Measurements from ENCODE around the gene AQP6. TPM values are rescaled to one million over a fixed set of nuclear protein-coding genes. Genes with fewer than 3 reads are reported as not detected.
A peak's percentile ranks its signal among the peaks of the same experiment; 100 is the strongest.

The AQP6 gene
- total RNA-seq, 4 donors from 2014 or later: not detected

DNA sequence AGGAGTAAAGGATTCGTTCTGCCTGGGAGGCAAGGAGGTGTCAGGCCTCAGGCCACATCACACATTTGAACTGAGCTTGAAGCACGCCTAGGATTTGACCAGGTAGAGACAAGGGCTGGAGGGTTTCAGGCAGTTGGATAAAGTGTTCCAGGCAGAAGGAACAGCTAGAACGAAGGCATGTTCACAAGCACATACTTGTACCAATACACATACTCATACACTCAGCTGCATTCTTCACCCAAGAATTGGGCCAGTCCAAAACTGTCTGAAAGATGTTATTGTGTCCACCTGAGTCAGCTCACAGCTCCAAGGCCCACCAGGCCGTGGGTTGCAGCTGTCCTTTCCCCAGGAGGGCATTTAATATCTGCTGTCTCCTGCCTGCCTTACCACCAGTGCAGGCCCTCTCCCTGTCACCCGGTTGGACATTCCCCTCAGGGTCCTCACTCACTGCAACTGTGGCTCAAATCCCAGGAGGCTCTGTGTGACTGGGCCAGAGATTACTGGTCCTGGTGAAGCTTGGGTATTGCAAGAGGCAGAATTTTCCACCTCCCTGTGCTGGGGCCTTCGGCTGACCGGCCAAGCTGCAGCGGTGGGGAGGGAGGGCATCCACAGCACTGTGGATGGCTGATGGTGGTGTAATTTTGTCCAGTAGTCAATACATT is 35.0 kb upstream of the AQP6 start:
- Histone ChIP-seq H3K36me3 (no peaks in the 10 kb centered on the region), H3K9me3 (no peaks in the 10 kb centered on the region), H3K27me3 (no peaks in the 10 kb centered on the region), H3K27ac (peak overlapping the region; percentile 19), H3K4me1 (no peaks in the 10 kb centered on the region), H3K4me3 (no peak overlapping the region)
- TF ChIP-seq EP300 (IDR thresholded peaks at IDR 0.05) (no peak), POLR2AphosphoS5 (IDR thresholded peaks at IDR 0.05) (no peak), CTCF (IDR thresholded peaks at IDR 0.05) (no peak), POLR2A (IDR thresholded peaks at IDR 0.05) (no peak)
- WGBS: 61% methylated on average over 4 of the region's 8 CpGs
- no peak for DNase-seq (ENCODE audit: low spot score in 2 of 2)

DNA sequence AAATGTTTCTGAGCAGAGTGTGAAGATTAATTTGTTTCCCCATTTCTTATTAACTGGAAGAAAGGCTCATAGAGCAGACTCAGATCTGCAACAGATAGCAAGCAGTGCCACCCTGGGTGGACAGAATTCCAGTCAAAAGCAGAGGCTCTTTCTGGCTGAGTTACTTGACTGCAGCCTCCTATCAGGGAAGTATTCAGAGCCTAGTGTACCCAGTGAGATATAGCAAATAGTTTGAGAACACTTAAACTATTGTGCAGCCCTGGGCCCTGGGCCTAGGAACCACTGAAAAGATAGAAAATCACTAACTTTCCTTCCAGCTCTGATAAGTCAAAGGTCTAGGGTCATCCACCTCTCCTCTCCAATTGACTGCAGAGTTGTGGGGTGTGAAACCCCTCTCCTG is 33.4 kb upstream of the AQP6 start:
- DNase-seq (ENCODE audit: low spot score in 2 of 2): no peak
- Histone ChIP-seq H3K27ac (no peak overlapping the region), H3K4me3 (no peak overlapping the region), H3K9me3 (no peaks in the 10 kb centered on the region), H3K36me3 (no peaks in the 10 kb centered on the region), H3K27me3 (no peaks in the 10 kb centered on the region), H3K4me1 (no peaks in the 10 kb centered on the region)
- TF ChIP-seq EP300 (IDR thresholded peaks at IDR 0.05): no peak
- TF ChIP-seq POLR2AphosphoS5 (IDR thresholded peaks at IDR 0.05): no peak
- no peak for TF ChIP-seq CTCF (IDR thresholded peaks at IDR 0.05)
- TF ChIP-seq POLR2A (IDR thresholded peaks at IDR 0.05): no peak

DNA sequence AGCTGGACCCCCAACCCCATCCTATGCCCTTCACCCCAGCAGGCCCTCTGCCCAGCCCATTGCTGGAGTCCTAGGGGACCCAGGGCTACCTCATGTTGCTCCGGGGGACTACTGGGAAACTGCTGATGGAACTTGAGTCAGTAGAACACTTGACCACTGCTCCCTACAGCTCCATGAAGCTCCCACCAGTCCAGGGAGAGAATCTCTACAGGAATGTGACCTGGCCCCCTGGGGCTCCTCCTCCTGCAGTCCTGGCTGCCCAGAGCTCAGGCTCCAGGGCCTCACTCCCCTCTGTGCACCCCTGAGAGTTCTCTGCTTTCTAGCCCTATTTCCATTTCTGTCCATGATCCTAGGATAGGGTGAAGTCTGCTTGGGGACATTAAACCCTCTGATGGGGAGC is 33.0 kb upstream of the AQP6 start:
- no peak overlapping the region for H3K27ac ChIP-seq
- no peaks in the 10 kb centered on the region for H3K36me3 ChIP-seq
- H3K4me1 ChIP-seq: no peaks in the 10 kb centered on the region
- no peak for DNase-seq (ENCODE audit: low spot score in 2 of 2)
- 83% methylated on average over 1 of the region's 1 CpG for WGBS
- H3K4me3 ChIP-seq: no peak overlapping the region
- H3K27me3 ChIP-seq: no peaks in the 10 kb centered on the region
- TF ChIP-seq EP300 (IDR thresholded peaks at IDR 0.05) (no peak), CTCF (IDR thresholded peaks at IDR 0.05) (no peak), POLR2AphosphoS5 (IDR thresholded peaks at IDR 0.05) (no peak), POLR2A (IDR thresholded peaks at IDR 0.05) (no peak)
- H3K9me3 ChIP-seq: no peaks in the 10 kb centered on the region

GRCh38 chr12:49941556-49942511 is 30.9 kb upstream of the AQP6 start:
- no peaks in the 10 kb centered on the region for H3K36me3 ChIP-seq
- no peak overlapping the region for H3K4me3 ChIP-seq
- peaks cover 10% of the 10 kb centered on the region for H3K4me1 ChIP-seq
- H3K27me3 ChIP-seq: no peaks in the 10 kb centered on the region
- no peaks in the 10 kb centered on the region for H3K9me3 ChIP-seq
- TF ChIP-seq POLR2A (IDR thresholded peaks at IDR 0.05): no peak
- TF ChIP-seq CTCF (IDR thresholded peaks at IDR 0.05): no peak
- no peak for TF ChIP-seq EP300 (IDR thresholded peaks at IDR 0.05)
- TF ChIP-seq POLR2AphosphoS5 (IDR thresholded peaks at IDR 0.05): no peak
- no peak for DNase-seq (ENCODE audit: low spot score in 2 of 2)
- H3K27ac ChIP-seq: no peak overlapping the region
- WGBS: 78% methylated on average over 9 of the region's 13 CpGs

- Histone ChIP-seq H3K9me3 (no peaks in the 10 kb centered on the region), H3K4me1 (peaks cover 10% of the 10 kb centered on the region), H3K27me3 (no peaks in the 10 kb centered on the region), H3K27ac (no peak overlapping the region), H3K4me3 (no peak overlapping the region), H3K36me3 (no peaks in the 10 kb centered on the region)
- DNase-seq (ENCODE audit: low spot score in 2 of 2): no peak
- no peak for TF ChIP-seq CTCF (IDR thresholded peaks at IDR 0.05)
- TF ChIP-seq POLR2A (IDR thresholded peaks at IDR 0.05): no peak
- no peak for TF ChIP-seq EP300 (IDR thresholded peaks at IDR 0.05)
- TF ChIP-seq POLR2AphosphoS5 (IDR thresholded peaks at IDR 0.05): no peak
- WGBS: 94% methylated on average over 3 of the region's 3 CpGs
Measured at GRCh38 chr12:49942512-49942893, 30.2 kb upstream of the AQP6 start.
